H1 (cell line): ENCODE data around the gene ABCB10. TPM values are rescaled to one million over a fixed set of nuclear protein-coding genes. Genes with fewer than 3 reads are reported as not detected.

Source experiments
- ASH2L ChIP-seq: fragments of 200-600, 300-600 bp; sonication (generic); IDR thresholded peaks from one replicate; pipeline ENCODE4 v1.7.1; 2017; ENCODE audit warnings: low read length
- ATF3 ChIP-seq: IDR thresholded peaks from 2 replicates; pipeline ENCODE4 v1.6.1; 2011; ENCODE audit warnings: low read depth, mild to moderate bottlenecking, low read length; ENCODE audit not compliant: insufficient read depth
- TAF7 ChIP-seq: optimal IDR thresholded peaks from 2 replicates; pipeline ENCODE3; 2011; ENCODE audit warnings: low read depth, mild to moderate bottlenecking, inconsistent platforms, low read length, moderate library complexity, borderline replicate concordance
- polyA plus RNA-seq, 7 experiments: library from polyadenylated mRNA; depleted of rRNA in 3 of 7; stranded (reverse) in 5 of 7; unstranded in 2 of 7; fragments of >200 nt in 5 of 7; fragments of 200-250 nt in 2 of 7; gene quantifications; 1 replicate in 5 of 7; 2 replicates in 1 of 7; 4 replicates in 1 of 7; pipeline versions ENCODE4 v1.2.1 to v1.2.3, GENCODE V29; 2011 to 2013; ENCODE audit warnings: missing spikeins in 2 of 7, mixed read lengths in 2 of 7
- total RNA-seq: library from RNA; stranded (reverse); fragmentation: NEBNext Ultra II Directional; extraction: Animal tissue kit (Norgen Biotek cat#: 25700); gene quantifications from 2 replicates; pipeline ENCODE4 v1.2.1, GENCODE V29; 2021

The ABCB10 gene
- total and polyA plus RNA-seq, 2 of the 8 experiments (the other 6 are each of a cell fraction or from before 2014, with no cell fraction given) = 3.6 to 11.9 TPM

GRCh38 chr1:229529639-229530038 is 28.9 kb downstream of the ABCB10 start (continued):
- no peak for TF ChIP-seq TAF7
- TF ChIP-seq ATF3 = no peak
- no peak for TF ChIP-seq ASH2L
